Spleen (tissue), 7 donors: Measurements from ENCODE around the gene OTP.

Experiments used
- CTCF ChIP-seq, 11 experiments: fragments of 200-600 bp in 7 of 11; fragments of 450-650 bp in 4 of 11; sonication (generic) in 4 of 11; IDR thresholded peaks in 8 of 11; conservative IDR thresholded peaks in 3 of 11; 1 replicate in 7 of 11; 2 replicates in 4 of 11; pipeline versions ENCODE4 v1.4.0 to v1.8.0; 2016 to 2021; ENCODE audit warnings: antibody characterized with exemption in 11 of 11, inconsistent platforms in 4 of 11, mild to moderate bottlenecking in 1 of 11
- POLR2A ChIP-seq, 3 donors: fragments of 450-650 bp; IDR thresholded peaks; one replicate each; pipeline ENCODE4 v1.5.1; 2017; ENCODE audit warnings: antibody characterized with exemption in 3 of 3, mild to moderate bottlenecking in 1 of 3
- donor health status: DM: no; HTN: no; CAD: no; lungs with moderate emphysema.
- donor health status: DM: no; HTN: no; CAD: no.
- donor health status: DM: no; HTN: no; CAD: no.

GRCh38 chr5:77645995-77646639, 7.6 kb upstream of the OTP start:
- no peak for TF ChIP-seq CTCF (IDR thresholded peaks at IDR 0.05 in 8 of 11, conservative IDR thresholded peaks at IDR 0.05 in 3 of 11)
- TF ChIP-seq POLR2A (IDR thresholded peaks at IDR 0.05): no peak
